Stimulated activated naive CD8-positive, alpha-beta T cell treated with anti-CD3 and anti-CD28 coated beads, Interleukin-15, Interleukin-2, amounts not matched to agents 100 ng/mL and 50 ng/mL, for 24 hours (primary cell): ENCODE data around the gene OR4D6.

Experiments
- H3K27ac Mint-ChIP-seq: one replicate; pipeline ENCODE4 v1.8.0; 2021; ENCODE audit warnings: mild to moderate bottlenecking, mixed read lengths
- H3K27me3 Mint-ChIP-seq: one replicate; pipeline ENCODE4 v1.8.0; 2021; ENCODE audit warnings: mixed read lengths
- H3K36me3 Mint-ChIP-seq: one replicate; pipeline ENCODE4 v1.8.0; 2021; ENCODE audit warnings: low read depth, mixed read lengths
- H3K4me1 Mint-ChIP-seq: one replicate; pipeline ENCODE4 v1.8.0; 2021; ENCODE audit warnings: low read depth, mixed read lengths
- H3K4me3 Mint-ChIP-seq: one replicate; pipeline ENCODE4 v1.8.0; 2021; ENCODE audit warnings: mild to moderate bottlenecking, mixed read lengths
- H3K9me3 Mint-ChIP-seq: one replicate; pipeline ENCODE4 v1.8.0; 2021; ENCODE audit warnings: mixed read lengths

The OR4D6 gene

GRCh38 chr11:59463190-59463641 lies 6.5 kb downstream of the OR4D6 start:
- H3K36me3 Mint-ChIP-seq, result no peaks in the 10 kb centered on the region
- H3K27me3 Mint-ChIP-seq, result peaks cover 5% of the 10 kb centered on the region
- H3K4me1 Mint-ChIP-seq, result no peaks in the 10 kb centered on the region
- H3K4me3 Mint-ChIP-seq, result no peak overlapping the region
- H3K27ac Mint-ChIP-seq, result no peak overlapping the region
- no peaks in the 10 kb centered on the region for H3K9me3 Mint-ChIP-seq

GRCh38 chr11:59473015-59473414 lies 16.3 kb downstream of the OR4D6 start, which contains the start of gene OR4D10:
Gene OR4D10 (plus strand): TSS chr11:59473315. CDS start chr11:59477430, 4,115 bp downstream.
- no peak within 1 kb of the TSS for H3K4me3 Mint-ChIP-seq
- H3K27ac Mint-ChIP-seq, result no peak within 1 kb of the TSS
- H3K9me3 Mint-ChIP-seq, result no peaks in the 10 kb centered on the region
- H3K4me1 Mint-ChIP-seq, result no peaks in the 10 kb centered on the region
- peaks cover 12% of the 10 kb centered on the region for H3K27me3 Mint-ChIP-seq
- H3K36me3 Mint-ChIP-seq, result no peaks in the 10 kb centered on the region

- H3K9me3 Mint-ChIP-seq, result no peaks in the 10 kb centered on the region
- H3K4me3 Mint-ChIP-seq, result no peak overlapping the region
- no peak overlapping the region for H3K27ac Mint-ChIP-seq
- no peaks in the 10 kb centered on the region for H3K36me3 Mint-ChIP-seq
- peaks cover 12% of the 10 kb centered on the region for H3K27me3 Mint-ChIP-seq
- no peaks in the 10 kb centered on the region for H3K4me1 Mint-ChIP-seq
These were observed 18.4 kb downstream of the OR4D6 start for GRCh38 chr11:59475176-59475575.

DNA sequence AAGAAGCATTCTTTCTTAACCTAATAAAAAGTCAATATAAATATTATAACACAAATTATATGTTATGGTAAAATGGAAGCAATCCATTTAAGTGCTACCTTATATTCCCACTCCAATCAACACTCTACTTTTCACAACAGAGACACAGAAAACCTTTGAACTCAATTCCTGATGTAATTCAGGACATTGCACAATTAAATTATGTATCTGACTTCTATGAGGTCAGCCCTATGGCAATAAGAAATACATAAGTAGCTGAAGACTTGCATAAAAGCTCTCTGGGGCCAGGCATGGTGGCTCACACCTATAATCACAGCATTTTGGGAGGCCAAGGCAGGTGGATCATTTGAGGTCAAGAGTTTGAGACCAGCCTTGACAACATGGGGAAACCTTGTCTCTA lies 23.1 kb downstream of the OR4D6 start:
- H3K4me1 Mint-ChIP-seq, result no peaks in the 10 kb centered on the region
- H3K4me3 Mint-ChIP-seq, result no peak overlapping the region
- no peak overlapping the region for H3K27ac Mint-ChIP-seq

DNA sequence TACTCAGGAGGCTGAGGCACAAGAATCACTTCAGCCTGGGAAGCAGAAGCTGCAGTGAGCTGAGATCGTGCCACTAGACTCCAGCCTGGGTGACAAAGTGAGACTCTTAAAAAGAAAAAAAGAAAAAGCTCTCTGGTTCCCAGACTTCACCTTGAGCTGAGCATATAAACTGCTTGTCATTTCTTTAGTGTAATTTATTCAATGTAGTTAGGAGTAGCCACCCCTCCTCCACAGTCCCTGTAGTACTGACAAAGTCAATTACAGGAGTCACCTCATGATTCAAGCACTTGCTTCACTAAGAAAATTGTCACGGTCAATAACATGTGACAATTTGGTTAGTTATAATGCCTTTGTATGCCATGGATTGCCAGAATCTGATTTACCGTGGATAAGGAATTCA lies 23.6 kb downstream of the OR4D6 start:
- no peak overlapping the region for H3K4me3 Mint-ChIP-seq
- no peak overlapping the region for H3K27ac Mint-ChIP-seq
- H3K4me1 Mint-ChIP-seq, result no peaks in the 10 kb centered on the region
- H3K27me3 Mint-ChIP-seq, result peaks cover 5% of the 10 kb centered on the region
- H3K9me3 Mint-ChIP-seq, result no peaks in the 10 kb centered on the region
- no peaks in the 10 kb centered on the region for H3K36me3 Mint-ChIP-seq

More for the DNA sequence above, 23.1 kb downstream of the OR4D6 start:
- Mint-ChIP-seq H3K27me3 (peaks cover 9% of the 10 kb centered on the region), H3K36me3 (no peaks in the 10 kb centered on the region), H3K9me3 (no peaks in the 10 kb centered on the region)

DNA sequence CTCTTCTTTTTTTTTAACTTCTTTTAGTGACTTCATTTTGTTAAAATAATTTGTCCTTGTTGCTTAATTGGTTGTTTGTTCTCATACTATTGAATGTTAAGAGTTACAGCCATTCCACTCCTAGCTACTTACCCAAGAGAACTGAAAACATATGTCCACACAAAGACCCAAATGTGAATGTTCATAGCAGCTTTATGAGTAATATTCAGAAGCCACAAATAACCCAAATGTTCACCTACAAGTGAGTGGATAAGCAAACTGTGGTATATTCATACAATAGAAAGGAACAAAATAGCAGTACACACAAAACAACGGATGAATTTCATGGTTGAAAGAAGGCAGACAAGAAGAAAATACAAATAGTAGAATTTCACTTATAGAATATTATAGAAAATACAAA lies 45.2 kb downstream of the OR4D6 start:
- H3K27ac Mint-ChIP-seq, result no peak overlapping the region
- no peaks in the 10 kb centered on the region for H3K36me3 Mint-ChIP-seq
- peaks cover 9% of the 10 kb centered on the region for H3K27me3 Mint-ChIP-seq
- H3K4me1 Mint-ChIP-seq, result peaks cover 4% of the 10 kb centered on the region
- H3K4me3 Mint-ChIP-seq, result no peak overlapping the region
- H3K9me3 Mint-ChIP-seq, result no peaks in the 10 kb centered on the region

DNA sequence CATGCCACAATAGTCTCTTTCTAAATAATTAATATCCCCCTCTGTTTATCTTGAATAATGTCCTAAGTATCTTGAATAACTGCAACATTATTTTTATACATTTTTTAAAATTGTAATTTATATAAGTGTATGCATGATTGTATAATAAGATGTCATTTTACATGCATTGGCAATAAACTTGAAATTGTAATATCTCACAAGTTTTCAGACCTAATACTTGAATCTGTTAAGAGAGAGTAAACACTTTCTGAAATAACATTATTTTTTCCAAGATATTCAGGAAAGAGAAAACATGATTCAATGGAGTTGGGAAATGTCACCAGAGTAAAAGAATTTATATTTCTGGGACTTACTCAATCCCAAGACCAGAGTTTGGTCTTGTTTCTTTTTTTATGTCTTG lies 46.5 kb downstream of the OR4D6 start, which contains the start of gene OR4D11:
TSS of gene OR4D11 (plus strand) at position 301 of the 400 bp plus-strand sequence. CDS start at position 301, 0 bp downstream.
- Mint-ChIP-seq H3K9me3 (no peaks in the 10 kb centered on the region), H3K27ac (no peak within 1 kb of the TSS), H3K27me3 (peaks cover 4% of the 10 kb centered on the region), H3K4me3 (no peak within 1 kb of the TSS), H3K36me3 (no peaks in the 10 kb centered on the region), H3K4me1 (peaks cover 4% of the 10 kb centered on the region)
